GM18861 (cell line): ENCODE results near the gene WDR33.

Source experiments
- ATAC-seq: cut with Tn5 transposase; IDR thresholded peaks from one replicate; pipeline ENCODE4 v1.9.1; 2021; ENCODE audit not compliant: unreplicated experiment

WDR33 gene

GRCh38 chr2:127698553-127699355, 112.2 kb downstream of the WDR33 start:
- no peak for ATAC-seq

GRCh38 chr2:127697482-127698180, 113.3 kb downstream of the WDR33 start:
- no peak for ATAC-seq

- no peak for ATAC-seq
These were observed 115.2 kb downstream of the WDR33 start for GRCh38 chr2:127695491-127696472.

GRCh38 chr2:127694986-127695385, 116.0 kb downstream of the WDR33 start:
- no peak for ATAC-seq

- ATAC-seq: no peak
These were observed 120.3 kb downstream of the WDR33 start for GRCh38 chr2:127690696-127691095.

- ATAC-seq: no peak
These were observed 122.6 kb downstream of the WDR33 start for GRCh38 chr2:127688405-127688804.

GRCh38 chr2:127685410-127686080, 125.4 kb downstream of the WDR33 start:
- no peak for ATAC-seq

- ATAC-seq: no peak
These were observed 127.2 kb downstream of the WDR33 start for GRCh38 chr2:127683757-127684156.

GRCh38 chr2:127683056-127683455, 127.9 kb downstream of the WDR33 start:
- ATAC-seq: no peak

- ATAC-seq: no peak
These were observed 128.8 kb downstream of the WDR33 start for GRCh38 chr2:127681976-127682857.

- ATAC-seq: no peak
These were observed 129.6 kb downstream of the WDR33 start for GRCh38 chr2:127681288-127681804.

- ATAC-seq: no peak
These were observed 130.2 kb downstream of the WDR33 start for GRCh38 chr2:127680706-127681287.

GRCh38 chr2:127679680-127680361, 131.2 kb downstream of the WDR33 start:
- no peak for ATAC-seq

- ATAC-seq: no peak
These were observed 132.0 kb downstream of the WDR33 start for GRCh38 chr2:127678991-127679390.

- no peak for ATAC-seq
These were observed 132.4 kb downstream of the WDR33 start for GRCh38 chr2:127678531-127678930.

GRCh38 chr2:127676906-127677305, 134.1 kb downstream of the WDR33 start:
- ATAC-seq: no peak

- ATAC-seq: no peak
These were observed 135.4 kb downstream of the WDR33 start, which contains the start of gene LIMS2 for GRCh38 chr2:127675331-127676261. Gene LIMS2, minus strand, starts transcription at chr2:127675530. Its CDS starts 506 bp downstream, at chr2:127675024.
